ENCODE results near the gene LAIR2.
"Not testable (repeated sequence)": the region's sequence is repeated elsewhere in the genome, so short reads cannot be mapped to it uniquely, and the experiment has no call there.

GRCh38 chr19:54505542-54505941 lies 2.9 kb downstream of the LAIR2 start:
- TF ChIP-seq, protein P1, sequence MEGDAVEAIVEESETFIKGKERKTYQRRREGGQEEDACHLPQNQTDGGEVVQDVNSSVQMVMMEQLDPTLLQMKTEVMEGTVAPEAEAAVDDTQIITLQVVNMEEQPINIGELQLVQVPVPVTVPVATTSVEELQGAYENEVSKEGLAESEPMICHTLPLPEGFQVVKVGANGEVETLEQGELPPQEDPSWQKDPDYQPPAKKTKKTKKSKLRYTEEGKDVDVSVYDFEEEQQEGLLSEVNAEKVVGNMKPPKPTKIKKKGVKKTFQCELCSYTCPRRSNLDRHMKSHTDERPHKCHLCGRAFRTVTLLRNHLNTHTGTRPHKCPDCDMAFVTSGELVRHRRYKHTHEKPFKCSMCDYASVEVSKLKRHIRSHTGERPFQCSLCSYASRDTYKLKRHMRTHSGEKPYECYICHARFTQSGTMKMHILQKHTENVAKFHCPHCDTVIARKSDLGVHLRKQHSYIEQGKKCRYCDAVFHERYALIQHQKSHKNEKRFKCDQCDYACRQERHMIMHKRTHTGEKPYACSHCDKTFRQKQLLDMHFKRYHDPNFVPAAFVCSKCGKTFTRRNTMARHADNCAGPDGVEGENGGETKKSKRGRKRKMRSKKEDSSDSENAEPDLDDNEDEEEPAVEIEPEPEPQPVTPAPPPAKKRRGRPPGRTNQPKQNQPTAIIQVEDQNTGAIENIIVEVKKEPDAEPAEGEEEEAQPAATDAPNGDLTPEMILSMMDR (IDR thresholded peaks at IDR 0.05) = not testable (repeated sequence)
- TF ChIP-seq POLR2AphosphoS5, POLR2A (IDR thresholded peaks at IDR 0.05): not testable (repeated sequence)
